H4 (cell line): ENCODE results near the gene ADRA1B. TPM values are rescaled to one million over a fixed set of nuclear protein-coding genes. Genes with fewer than 3 reads are reported as not detected.

Experiments used
- DNase-seq: peaks from one replicate; pipeline ENCODE4 v3.0.0-alpha.2; 2015; ENCODE audit warnings: low spot score
- total RNA-seq: library from RNA; depleted of rRNA; stranded (reverse); fragments of >200 nt; shearing (Covaris generic); gene quantifications from 2 replicates; pipeline ENCODE4 v1.2.3, GENCODE V29; 2014

The ADRA1B gene
- total RNA-seq, 1 experiment from 2014 or later: not detected

GRCh38 chr5:159901772-159902171 is 14.5 kb upstream of the ADRA1B start:
- no peak for DNase-seq

- peak; percentile 55 for DNase-seq
Measured at GRCh38 chr5:159902444-159903121, 13.7 kb upstream of the ADRA1B start.

GRCh38 chr5:159903131-159903530 is 13.2 kb upstream of the ADRA1B start:
- no peak for DNase-seq

GRCh38 chr5:159904874-159905273 is 11.4 kb upstream of the ADRA1B start:
- no peak for DNase-seq

- peak; percentile 89 for DNase-seq
Measured at GRCh38 chr5:159905496-159905895, 10.8 kb upstream of the ADRA1B start.

- no peak for DNase-seq
Measured at GRCh38 chr5:159906463-159906862, 9.8 kb upstream of the ADRA1B start.

- no peak for DNase-seq
Measured at GRCh38 chr5:159906943-159907342, 9.3 kb upstream of the ADRA1B start.

GRCh38 chr5:159907689-159908590 is 8.3 kb upstream of the ADRA1B start:
- peak; percentile 21 for DNase-seq

GRCh38 chr5:159908591-159908940 is 7.7 kb upstream of the ADRA1B start:
- DNase-seq: no peak

GRCh38 chr5:159909126-159909525 is 7.2 kb upstream of the ADRA1B start:
- DNase-seq: no peak

- DNase-seq: no peak
Measured at GRCh38 chr5:159910207-159910842, 6.0 kb upstream of the ADRA1B start.

GRCh38 chr5:159910843-159911229 is 5.4 kb upstream of the ADRA1B start:
- DNase-seq: no peak

- DNase-seq: no peak
Measured at GRCh38 chr5:159911349-159911748, 4.9 kb upstream of the ADRA1B start.

- DNase-seq: no peak
Measured at GRCh38 chr5:159912033-159912800, 4.1 kb upstream of the ADRA1B start.

- no peak for DNase-seq
Measured at GRCh38 chr5:159913048-159913447, 3.2 kb upstream of the ADRA1B start.

- no peak for DNase-seq
Measured at GRCh38 chr5:159913501-159913900, 2.8 kb upstream of the ADRA1B start.

GRCh38 chr5:159916841-159917761 is 819 bp downstream of the ADRA1B start:
- DNase-seq: no peak

- no peak for DNase-seq
Measured at GRCh38 chr5:159917994-159918393, 1.7 kb downstream of the ADRA1B start.

GRCh38 chr5:159921721-159922120 is 5.4 kb downstream of the ADRA1B start:
- no peak for DNase-seq

- no peak for DNase-seq
Measured at GRCh38 chr5:159923008-159923407, 6.7 kb downstream of the ADRA1B start.
